WTC11 (cell line): ENCODE measurements around the gene STAG1. TPM values are rescaled to one million over a fixed set of nuclear protein-coding genes. Genes with fewer than 3 reads are reported as not detected.

Source experiments
- ATAC-seq: fragments of 200-7000 bp; cut with Tn5 transposase; 2 replicates; pipeline ENCODE4 v1.10.0; 2021; ENCODE audit warnings: mild to moderate bottlenecking, moderate library complexity
- CTCF ChIA-PET: fragments of 300-600 bp; sonication (Branson Sonifier 250); formaldehyde crosslinking; loops from one replicate; lab custom pipeline; 2021; ENCODE audit warnings: antibody characterized with exemption; lab: Charles Lee
- POLR2A ChIA-PET: fragments of 350-600 bp; sonication (Branson Sonifier 250); formaldehyde crosslinking; loops from one replicate; lab custom pipeline; 2021; ENCODE audit warnings: antibody characterized with exemption; lab: Charles Lee
- DNase-seq: peaks from one replicate; pipeline ENCODE4 v3.0.0; 2021; ENCODE audit warnings: low spot score
- H3K27ac Mint-ChIP-seq: 2 replicates; pipeline ENCODE4 v1.8.0; 2021; ENCODE audit warnings: mixed read lengths
- H3K27me3 Mint-ChIP-seq: 2 replicates; pipeline ENCODE4 v1.8.0; 2021; ENCODE audit warnings: low read depth, mild to moderate bottlenecking, moderate library complexity, mixed read lengths
- H3K36me3 Mint-ChIP-seq: 2 replicates; pipeline ENCODE4 v1.8.0; 2021; ENCODE audit warnings: mixed read lengths
- H3K4me1 Mint-ChIP-seq: 2 replicates; pipeline ENCODE4 v1.8.0; 2022; ENCODE audit warnings: mixed read lengths
- H3K4me3 Mint-ChIP-seq: 2 replicates; pipeline ENCODE4 v1.8.0; 2021; ENCODE audit warnings: mild to moderate bottlenecking, moderate library complexity, mixed read lengths
- H3K9me3 Mint-ChIP-seq: 2 replicates; pipeline ENCODE4 v1.8.0; 2021; ENCODE audit warnings: mixed read lengths
- ATF1 ChIP-seq: sonication (generic); formaldehyde crosslinking; IDR thresholded peaks from 2 replicates; pipeline ENCODE4 v1.8.1; 2023; ENCODE audit warnings: mild to moderate bottlenecking, moderate library complexity, missing genetic modification reagents
- CBFB ChIP-seq: sonication (generic); formaldehyde crosslinking; IDR thresholded peaks from 2 replicates; pipeline ENCODE4 v1.8.1; 2022; ENCODE audit warnings: mild to moderate bottlenecking, low read depth, missing genetic modification reagents
- CREM ChIP-seq: sonication (generic); formaldehyde crosslinking; IDR thresholded peaks from 2 replicates; pipeline ENCODE4 v1.8.1; 2022; ENCODE audit warnings: mild to moderate bottlenecking, missing genetic modification reagents, moderate library complexity
- ELF4 ChIP-seq: sonication (generic); formaldehyde crosslinking; IDR thresholded peaks from 2 replicates; pipeline ENCODE4 v1.8.1; 2022; ENCODE audit warnings: low read depth, mild to moderate bottlenecking, moderate library complexity, missing genetic modification reagents
- ESRRA ChIP-seq: sonication (generic); formaldehyde crosslinking; IDR thresholded peaks from 2 replicates; pipeline ENCODE4 v1.8.1; 2022; ENCODE audit warnings: mild to moderate bottlenecking, missing genetic modification reagents, borderline replicate concordance
- HMGA2 ChIP-seq: fragments of 250-450 bp; sonication (Bioruptor Pico); IDR thresholded peaks from 2 replicates; pipeline ENCODE4 v1.4.0; 2021; ENCODE audit warnings: mild to moderate bottlenecking, moderate library complexity
- IRF2 ChIP-seq: sonication (generic); formaldehyde crosslinking; IDR thresholded peaks from 2 replicates; pipeline ENCODE4 v1.8.0; 2022; ENCODE audit warnings: low read depth, missing genetic modification reagents, borderline replicate concordance
- JUN ChIP-seq: sonication (generic); formaldehyde crosslinking; IDR thresholded peaks from 2 replicates; pipeline ENCODE4 v1.8.0; 2023; ENCODE audit warnings: mild to moderate bottlenecking, missing genetic modification reagents
- KAT7 ChIP-seq: sonication (generic); formaldehyde crosslinking; IDR thresholded peaks from 2 replicates; pipeline ENCODE4 v1.8.1; 2023; ENCODE audit warnings: missing genetic modification reagents, mild to moderate bottlenecking, borderline replicate concordance
- MXD4 ChIP-seq: fragments of 250-450 bp; sonication (Bioruptor Pico); IDR thresholded peaks from 2 replicates; pipeline ENCODE4 v1.8.0; 2021; ENCODE audit warnings: mild to moderate bottlenecking, moderate library complexity, borderline replicate concordance
- NFATC4 ChIP-seq: fragments of 250-450 bp; sonication (Bioruptor Pico); IDR thresholded peaks from 2 replicates; pipeline ENCODE4 v1.9.0; 2021; ENCODE audit warnings: mild to moderate bottlenecking
- SMAD3 ChIP-seq: sonication (generic); formaldehyde crosslinking; IDR thresholded peaks from 2 replicates; pipeline ENCODE4 v1.8.0; 2022; ENCODE audit warnings: missing genetic modification reagents, mild to moderate bottlenecking, borderline replicate concordance
- SOX15 ChIP-seq: fragments of 250-450 bp; sonication (Bioruptor Pico); IDR thresholded peaks from 2 replicates; pipeline ENCODE4 v1.9.0; 2021; ENCODE audit warnings: mild to moderate bottlenecking
- TEAD4 ChIP-seq: sonication (generic); formaldehyde crosslinking; IDR thresholded peaks from 2 replicates; pipeline ENCODE4 v1.8.0; 2022; ENCODE audit warnings: mild to moderate bottlenecking, missing genetic modification reagents
- ZNF138 ChIP-seq: sonication (generic); formaldehyde crosslinking; conservative IDR thresholded peaks from 2 replicates; pipeline ENCODE4 v1.8.1; 2022; ENCODE audit warnings: mild to moderate bottlenecking, moderate library complexity, missing genetic modification reagents
- ZNF232 ChIP-seq: sonication (generic); formaldehyde crosslinking; IDR thresholded peaks from 2 replicates; pipeline ENCODE4 v1.8.0; 2022; ENCODE audit warnings: mild to moderate bottlenecking, missing genetic modification reagents
- ZNF317 ChIP-seq: sonication (generic); formaldehyde crosslinking; IDR thresholded peaks from 2 replicates; pipeline ENCODE4 v1.8.1; 2023; ENCODE audit warnings: low read depth, mild to moderate bottlenecking, moderate library complexity, missing genetic modification reagents, borderline replicate concordance
- total RNA-seq: library from RNA; stranded (reverse); gene quantifications from 3 replicates; pipeline ENCODE4 v1.2.3, GENCODE V29; 2021
- TF ChIP-seq, protein P1 (sequence below): sonication (generic); formaldehyde crosslinking; IDR thresholded peaks from 2 replicates; pipeline ENCODE4 v1.8.0; 2022; ENCODE audit warnings: mild to moderate bottlenecking, missing genetic modification reagents
- TF ChIP-seq, protein P2 (sequence below): sonication (generic); formaldehyde crosslinking; conservative IDR thresholded peaks from 2 replicates; pipeline ENCODE4 v1.8.1; 2023; ENCODE audit warnings: mild to moderate bottlenecking, low read depth, missing genetic modification reagents, moderate library complexity
- TF ChIP-seq, protein P3 (sequence below): sonication (generic); formaldehyde crosslinking; IDR thresholded peaks from 2 replicates; pipeline ENCODE4 v1.8.1; 2023; ENCODE audit warnings: mild to moderate bottlenecking, missing genetic modification reagents, borderline replicate concordance
- TF ChIP-seq, protein P4 (sequence below): sonication (generic); formaldehyde crosslinking; IDR thresholded peaks from 2 replicates; pipeline ENCODE4 v1.8.0; 2023; ENCODE audit warnings: missing genetic modification reagents
- TF ChIP-seq, protein P5 (sequence below): sonication (generic); formaldehyde crosslinking; IDR thresholded peaks from 2 replicates; pipeline ENCODE4 v1.8.1; 2022; ENCODE audit warnings: mild to moderate bottlenecking, missing genetic modification reagents, moderate library complexity, borderline replicate concordance

Gene STAG1
- total RNA-seq, 1 experiment from 2014 or later: 20.7 TPM

DNA sequence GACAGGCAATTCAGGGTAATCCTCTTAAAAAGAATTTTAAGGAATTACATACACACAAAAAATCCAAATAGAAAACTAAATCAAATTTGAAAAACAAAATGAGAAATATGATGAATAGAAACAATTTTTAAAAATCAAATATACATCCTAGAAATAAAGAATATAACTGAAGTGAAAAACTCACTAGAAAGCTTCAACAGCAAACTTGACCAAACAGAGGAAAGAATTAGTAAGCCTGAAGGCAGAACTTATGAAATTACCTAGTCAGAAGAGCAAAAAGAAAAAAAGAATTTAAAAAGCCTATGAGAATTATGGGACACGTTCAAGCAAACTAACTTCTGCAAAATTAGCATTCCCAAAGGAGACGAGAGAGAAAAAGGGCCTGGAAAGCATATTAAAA is 296.0 kb downstream of the STAG1 start:
- Mint-ChIP-seq H3K27ac (no peak overlapping the region), H3K27me3 (no peaks in the 10 kb centered on the region), H3K4me1 (no peaks in the 10 kb centered on the region), H3K4me3 (no peak overlapping the region), H3K36me3 (peaks cover 46% of the 10 kb centered on the region), H3K9me3 (peaks cover 46% of the 10 kb centered on the region)
- TF ChIP-seq ELF4 (CRISPR knock-in tag) (no peak), ATF1 (CRISPR knock-in tag) (no peak), ZNF138 (CRISPR knock-in tag) (no peak), MXD4 (CRISPR knock-in tag) (no peak)
- no peak for ATAC-seq
- no peak for DNase-seq
- ChIA-PET CTCF (interaction anchor here (1.7 kb wide), 1 partner anchor 296 kb away, joined by 6 read pairs; the partner anchor contains the start of gene STAG1), POLR2A (no interaction called here)

DNA sequence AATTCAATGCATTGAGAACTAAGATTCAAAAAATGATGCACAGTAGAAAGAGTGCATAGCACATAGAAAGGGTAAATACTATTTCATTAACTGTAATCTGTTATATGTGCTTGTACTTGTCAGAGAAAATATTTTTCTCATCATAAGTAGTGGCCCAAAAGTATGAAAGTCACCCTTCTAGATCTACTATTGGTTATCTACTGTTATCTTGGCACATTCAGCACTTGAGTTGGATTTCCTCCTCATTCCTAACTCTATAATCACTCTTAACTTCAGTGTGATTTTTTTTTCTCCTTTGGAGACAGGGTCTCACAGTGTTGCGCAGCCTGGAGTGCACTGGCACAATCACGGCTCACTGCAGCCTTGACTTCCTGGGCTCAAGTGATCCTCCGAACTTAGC is 307.6 kb downstream of the STAG1 start:
- TF ChIP-seq SOX15: no peak
- TF ChIP-seq, protein P1, sequence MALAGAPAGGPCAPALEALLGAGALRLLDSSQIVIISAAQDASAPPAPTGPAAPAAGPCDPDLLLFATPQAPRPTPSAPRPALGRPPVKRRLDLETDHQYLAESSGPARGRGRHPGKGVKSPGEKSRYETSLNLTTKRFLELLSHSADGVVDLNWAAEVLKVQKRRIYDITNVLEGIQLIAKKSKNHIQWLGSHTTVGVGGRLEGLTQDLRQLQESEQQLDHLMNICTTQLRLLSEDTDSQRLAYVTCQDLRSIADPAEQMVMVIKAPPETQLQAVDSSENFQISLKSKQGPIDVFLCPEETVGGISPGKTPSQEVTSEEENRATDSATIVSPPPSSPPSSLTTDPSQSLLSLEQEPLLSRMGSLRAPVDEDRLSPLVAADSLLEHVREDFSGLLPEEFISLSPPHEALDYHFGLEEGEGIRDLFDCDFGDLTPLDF (CRISPR knock-in tag): no peak
- H3K9me3 Mint-ChIP-seq: no peaks in the 10 kb centered on the region
- ChIA-PET CTCF (no interaction called here), POLR2A (interaction anchor here (0.6 kb wide), 1 partner anchor 209 kb away, joined by 4 read pairs; no protein-coding TSS in a partner anchor)
- H3K36me3 Mint-ChIP-seq: peaks cover 10% of the 10 kb centered on the region
- no peaks in the 10 kb centered on the region for H3K4me1 Mint-ChIP-seq
- H3K27me3 Mint-ChIP-seq: no peaks in the 10 kb centered on the region
- DNase-seq (no peak), ATAC-seq (no peak)
- H3K4me3 Mint-ChIP-seq: no peak overlapping the region
- no peak overlapping the region for H3K27ac Mint-ChIP-seq

DNA sequence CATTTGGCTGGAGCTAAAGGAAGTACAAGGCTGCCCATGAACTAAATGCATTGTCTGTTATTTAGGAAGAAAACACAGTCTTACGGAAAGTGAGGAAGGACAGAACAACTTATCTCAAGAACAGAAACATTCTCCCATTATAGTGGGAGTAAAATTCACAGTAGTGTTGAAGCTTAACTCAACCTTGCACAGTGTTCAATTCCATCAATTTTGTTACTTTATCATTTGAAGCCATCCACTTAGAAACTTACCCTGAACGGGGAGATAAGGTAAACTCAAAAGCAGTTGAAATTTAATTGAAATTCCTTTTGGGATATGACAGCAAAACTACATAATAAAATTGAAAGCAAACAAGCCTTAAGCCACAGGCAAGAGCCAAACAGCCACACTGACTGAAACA is 315.1 kb downstream of the STAG1 start:
- no peak overlapping the region for H3K27ac Mint-ChIP-seq
- ATAC-seq: no peak
- CTCF ChIA-PET: interaction anchor here (1.3 kb wide), 1 partner anchor 316 kb away, joined by 4 read pairs; the partner anchor contains the start of gene STAG1

DNA sequence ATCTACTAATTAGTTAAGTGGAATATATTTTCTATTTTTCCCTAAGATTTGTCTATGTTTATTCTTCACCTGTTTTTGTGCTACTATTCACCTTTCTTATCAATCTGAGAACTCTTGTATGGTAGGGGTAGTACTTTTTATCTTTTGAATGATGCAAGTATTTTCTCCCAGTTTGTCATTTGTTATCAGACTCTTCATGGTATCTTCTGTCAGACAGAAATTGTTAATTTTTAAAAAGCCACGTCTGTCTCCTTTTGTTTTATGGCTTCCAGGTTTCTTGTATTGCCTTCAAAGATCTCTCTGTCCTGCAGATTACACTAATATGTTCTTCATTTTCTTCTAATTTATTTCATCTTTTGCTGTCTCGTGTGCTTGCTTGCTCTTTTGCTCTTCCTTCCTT is 317.7 kb downstream of the STAG1 start:
- H3K27me3 Mint-ChIP-seq: no peaks in the 10 kb centered on the region
- no peak overlapping the region for H3K27ac Mint-ChIP-seq
- H3K4me3 Mint-ChIP-seq: no peak overlapping the region
- DNase-seq (no peak), ATAC-seq (no peak)
- H3K36me3 Mint-ChIP-seq: no peaks in the 10 kb centered on the region
- H3K4me1 Mint-ChIP-seq: no peaks in the 10 kb centered on the region
- CTCF ChIA-PET: no interaction called here
- POLR2A ChIA-PET: no interaction called here
- no peaks in the 10 kb centered on the region for H3K9me3 Mint-ChIP-seq
- TF ChIP-seq, protein P2, sequence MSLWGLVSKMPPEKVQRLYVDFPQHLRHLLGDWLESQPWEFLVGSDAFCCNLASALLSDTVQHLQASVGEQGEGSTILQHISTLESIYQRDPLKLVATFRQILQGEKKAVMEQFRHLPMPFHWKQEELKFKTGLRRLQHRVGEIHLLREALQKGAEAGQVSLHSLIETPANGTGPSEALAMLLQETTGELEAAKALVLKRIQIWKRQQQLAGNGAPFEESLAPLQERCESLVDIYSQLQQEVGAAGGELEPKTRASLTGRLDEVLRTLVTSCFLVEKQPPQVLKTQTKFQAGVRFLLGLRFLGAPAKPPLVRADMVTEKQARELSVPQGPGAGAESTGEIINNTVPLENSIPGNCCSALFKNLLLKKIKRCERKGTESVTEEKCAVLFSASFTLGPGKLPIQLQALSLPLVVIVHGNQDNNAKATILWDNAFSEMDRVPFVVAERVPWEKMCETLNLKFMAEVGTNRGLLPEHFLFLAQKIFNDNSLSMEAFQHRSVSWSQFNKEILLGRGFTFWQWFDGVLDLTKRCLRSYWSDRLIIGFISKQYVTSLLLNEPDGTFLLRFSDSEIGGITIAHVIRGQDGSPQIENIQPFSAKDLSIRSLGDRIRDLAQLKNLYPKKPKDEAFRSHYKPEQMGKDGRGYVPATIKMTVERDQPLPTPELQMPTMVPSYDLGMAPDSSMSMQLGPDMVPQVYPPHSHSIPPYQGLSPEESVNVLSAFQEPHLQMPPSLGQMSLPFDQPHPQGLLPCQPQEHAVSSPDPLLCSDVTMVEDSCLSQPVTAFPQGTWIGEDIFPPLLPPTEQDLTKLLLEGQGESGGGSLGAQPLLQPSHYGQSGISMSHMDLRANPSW (CRISPR knock-in tag): no peak
- TF ChIP-seq ZNF232: no peak
- no peak for TF ChIP-seq HMGA2
- TF ChIP-seq IRF2: no peak
- TF ChIP-seq TEAD4 (CRISPR knock-in tag): no peak
- no peak for TF ChIP-seq ATF1 (CRISPR knock-in tag)
- no peak for TF ChIP-seq CREM (CRISPR knock-in tag)
- TF ChIP-seq ZNF317: no peak
- TF ChIP-seq, protein P3, sequence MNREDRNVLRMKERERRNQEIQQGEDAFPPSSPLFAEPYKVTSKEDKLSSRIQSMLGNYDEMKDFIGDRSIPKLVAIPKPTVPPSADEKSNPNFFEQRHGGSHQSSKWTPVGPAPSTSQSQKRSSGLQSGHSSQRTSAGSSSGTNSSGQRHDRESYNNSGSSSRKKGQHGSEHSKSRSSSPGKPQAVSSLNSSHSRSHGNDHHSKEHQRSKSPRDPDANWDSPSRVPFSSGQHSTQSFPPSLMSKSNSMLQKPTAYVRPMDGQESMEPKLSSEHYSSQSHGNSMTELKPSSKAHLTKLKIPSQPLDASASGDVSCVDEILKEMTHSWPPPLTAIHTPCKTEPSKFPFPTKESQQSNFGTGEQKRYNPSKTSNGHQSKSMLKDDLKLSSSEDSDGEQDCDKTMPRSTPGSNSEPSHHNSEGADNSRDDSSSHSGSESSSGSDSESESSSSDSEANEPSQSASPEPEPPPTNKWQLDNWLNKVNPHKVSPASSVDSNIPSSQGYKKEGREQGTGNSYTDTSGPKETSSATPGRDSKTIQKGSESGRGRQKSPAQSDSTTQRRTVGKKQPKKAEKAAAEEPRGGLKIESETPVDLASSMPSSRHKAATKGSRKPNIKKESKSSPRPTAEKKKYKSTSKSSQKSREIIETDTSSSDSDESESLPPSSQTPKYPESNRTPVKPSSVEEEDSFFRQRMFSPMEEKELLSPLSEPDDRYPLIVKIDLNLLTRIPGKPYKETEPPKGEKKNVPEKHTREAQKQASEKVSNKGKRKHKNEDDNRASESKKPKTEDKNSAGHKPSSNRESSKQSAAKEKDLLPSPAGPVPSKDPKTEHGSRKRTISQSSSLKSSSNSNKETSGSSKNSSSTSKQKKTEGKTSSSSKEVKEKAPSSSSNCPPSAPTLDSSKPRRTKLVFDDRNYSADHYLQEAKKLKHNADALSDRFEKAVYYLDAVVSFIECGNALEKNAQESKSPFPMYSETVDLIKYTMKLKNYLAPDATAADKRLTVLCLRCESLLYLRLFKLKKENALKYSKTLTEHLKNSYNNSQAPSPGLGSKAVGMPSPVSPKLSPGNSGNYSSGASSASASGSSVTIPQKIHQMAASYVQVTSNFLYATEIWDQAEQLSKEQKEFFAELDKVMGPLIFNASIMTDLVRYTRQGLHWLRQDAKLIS (CRISPR knock-in tag): no peak
- TF ChIP-seq CBFB (CRISPR knock-in tag): no peak
- no peak for TF ChIP-seq ELF4 (CRISPR knock-in tag)
- no peak for TF ChIP-seq JUN
- TF ChIP-seq, protein P4, sequence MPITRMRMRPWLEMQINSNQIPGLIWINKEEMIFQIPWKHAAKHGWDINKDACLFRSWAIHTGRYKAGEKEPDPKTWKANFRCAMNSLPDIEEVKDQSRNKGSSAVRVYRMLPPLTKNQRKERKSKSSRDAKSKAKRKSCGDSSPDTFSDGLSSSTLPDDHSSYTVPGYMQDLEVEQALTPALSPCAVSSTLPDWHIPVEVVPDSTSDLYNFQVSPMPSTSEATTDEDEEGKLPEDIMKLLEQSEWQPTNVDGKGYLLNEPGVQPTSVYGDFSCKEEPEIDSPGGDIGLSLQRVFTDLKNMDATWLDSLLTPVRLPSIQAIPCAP (CRISPR knock-in tag): no peak
- no peak for TF ChIP-seq NFATC4 (CRISPR knock-in tag)

More for the DNA sequence above, 315.1 kb downstream of the STAG1 start:
- Mint-ChIP-seq H3K27me3 (no peaks in the 10 kb centered on the region), H3K9me3 (no peaks in the 10 kb centered on the region), H3K36me3 (peaks cover 8% of the 10 kb centered on the region), H3K4me1 (no peaks in the 10 kb centered on the region), H3K4me3 (no peak overlapping the region)
- TF ChIP-seq SMAD3 (CRISPR knock-in tag) (no peak), KAT7 (CRISPR knock-in tag) (no peak), ESRRA (no peak)
- TF ChIP-seq, protein P5, sequence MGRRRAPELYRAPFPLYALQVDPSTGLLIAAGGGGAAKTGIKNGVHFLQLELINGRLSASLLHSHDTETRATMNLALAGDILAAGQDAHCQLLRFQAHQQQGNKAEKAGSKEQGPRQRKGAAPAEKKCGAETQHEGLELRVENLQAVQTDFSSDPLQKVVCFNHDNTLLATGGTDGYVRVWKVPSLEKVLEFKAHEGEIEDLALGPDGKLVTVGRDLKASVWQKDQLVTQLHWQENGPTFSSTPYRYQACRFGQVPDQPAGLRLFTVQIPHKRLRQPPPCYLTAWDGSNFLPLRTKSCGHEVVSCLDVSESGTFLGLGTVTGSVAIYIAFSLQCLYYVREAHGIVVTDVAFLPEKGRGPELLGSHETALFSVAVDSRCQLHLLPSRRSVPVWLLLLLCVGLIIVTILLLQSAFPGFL (CRISPR knock-in tag): no peak
- POLR2A ChIA-PET: no interaction called here
- DNase-seq: no peak
